KOPT-K1 (cell line): Measurements from ENCODE around the gene PMIS2.

Experiments
- H3K27ac ChIP-seq: fragments of 200-600 bp; sonication (generic); 2 replicates; pipeline ENCODE4 v1.5.1; 2016; ENCODE audit warnings: antibody characterized with exemption, mild to moderate bottlenecking, low read depth, low read length; ENCODE audit not compliant: poor library complexity, severe bottlenecking
- H3K36me3 ChIP-seq: fragments of 200-600 bp; sonication (generic); 2 replicates; pipeline ENCODE4 v1.5.1; 2017; ENCODE audit warnings: antibody characterized with exemption, mild to moderate bottlenecking, low read length, moderate library complexity; ENCODE audit not compliant: insufficient read depth
- H3K9me3 ChIP-seq: fragments of 200-600 bp; sonication (generic); 2 replicates; pipeline ENCODE4 v1.5.1; 2017; ENCODE audit warnings: antibody characterized with exemption, low read length, mild to moderate bottlenecking; ENCODE audit not compliant: insufficient read depth, poor library complexity, severe bottlenecking

The PMIS2 gene

DNA sequence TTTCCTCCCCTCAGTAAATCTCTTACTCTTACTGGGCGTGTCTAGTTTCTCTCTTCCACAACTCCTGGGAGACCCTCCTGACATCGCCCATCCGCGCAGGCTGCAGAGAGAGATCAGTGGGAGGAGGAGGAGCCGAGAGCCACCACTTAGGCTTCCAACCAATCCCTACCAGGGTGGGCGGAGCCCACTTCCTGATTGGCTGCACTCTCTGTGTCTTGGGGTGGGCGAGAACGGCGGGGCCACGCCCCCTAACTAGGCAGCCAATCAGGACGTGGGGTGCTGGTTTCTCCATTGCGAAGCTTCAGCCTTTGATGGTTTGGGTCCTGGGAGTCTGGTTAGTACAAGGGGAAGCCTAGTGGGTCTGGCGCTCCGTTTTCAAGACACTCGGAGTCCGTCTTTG, at the start of gene PMIS2:
TSS of gene PMIS2 (plus strand) at position 326 of the 400 bp plus-strand sequence. CDS start 87 bp downstream, outside the sequence.
- H3K27ac ChIP-seq: no peak within 1 kb of the TSS
- H3K36me3 ChIP-seq: no peaks in the 10 kb centered on the region
- no peaks in the 10 kb centered on the region for H3K9me3 ChIP-seq

DNA sequence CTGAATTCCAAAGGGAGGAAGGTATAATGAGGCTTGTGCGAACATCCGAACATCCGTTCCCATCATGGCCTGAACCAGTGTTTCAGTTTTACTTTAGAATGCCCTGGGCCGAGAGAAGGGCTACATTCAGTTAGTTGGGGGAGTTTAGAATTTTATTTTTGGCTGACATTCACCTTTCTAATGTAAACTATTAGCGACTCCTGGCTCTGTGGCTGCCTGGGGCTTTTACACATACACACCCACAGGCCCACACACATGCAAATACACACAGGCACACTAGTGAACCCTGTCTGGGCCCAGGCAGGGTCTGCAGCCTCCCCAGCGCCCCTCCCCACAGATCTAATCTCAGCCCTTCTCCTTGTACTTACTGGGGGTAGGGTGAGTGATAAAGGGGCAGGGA, 46.7 kb upstream of the PMIS2 start:
- no peaks in the 10 kb centered on the region for H3K9me3 ChIP-seq
- no peak overlapping the region for H3K27ac ChIP-seq
- no peaks in the 10 kb centered on the region for H3K36me3 ChIP-seq

DNA sequence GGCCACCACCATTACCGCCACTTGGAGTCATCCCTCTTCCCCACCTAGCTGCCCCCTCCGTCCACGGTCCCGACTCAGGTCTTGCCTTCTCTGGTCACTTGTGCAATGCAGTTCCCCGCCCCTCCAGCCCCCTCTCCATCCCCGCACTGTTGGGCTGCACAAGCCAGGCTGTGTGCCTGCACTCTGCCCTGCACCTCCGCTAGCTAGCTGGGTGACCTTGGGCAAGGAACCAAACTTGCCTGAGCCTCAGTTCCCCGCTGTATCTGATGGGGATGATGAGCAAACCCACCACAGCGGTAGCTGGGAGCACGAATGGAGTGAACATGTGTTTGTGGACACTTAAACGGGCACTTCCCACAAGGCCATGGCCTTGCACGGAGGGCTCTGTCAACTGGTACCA, 46.1 kb upstream of the PMIS2 start:
- no peaks in the 10 kb centered on the region for H3K9me3 ChIP-seq
- no peak overlapping the region for H3K27ac ChIP-seq
- H3K36me3 ChIP-seq: no peaks in the 10 kb centered on the region

DNA sequence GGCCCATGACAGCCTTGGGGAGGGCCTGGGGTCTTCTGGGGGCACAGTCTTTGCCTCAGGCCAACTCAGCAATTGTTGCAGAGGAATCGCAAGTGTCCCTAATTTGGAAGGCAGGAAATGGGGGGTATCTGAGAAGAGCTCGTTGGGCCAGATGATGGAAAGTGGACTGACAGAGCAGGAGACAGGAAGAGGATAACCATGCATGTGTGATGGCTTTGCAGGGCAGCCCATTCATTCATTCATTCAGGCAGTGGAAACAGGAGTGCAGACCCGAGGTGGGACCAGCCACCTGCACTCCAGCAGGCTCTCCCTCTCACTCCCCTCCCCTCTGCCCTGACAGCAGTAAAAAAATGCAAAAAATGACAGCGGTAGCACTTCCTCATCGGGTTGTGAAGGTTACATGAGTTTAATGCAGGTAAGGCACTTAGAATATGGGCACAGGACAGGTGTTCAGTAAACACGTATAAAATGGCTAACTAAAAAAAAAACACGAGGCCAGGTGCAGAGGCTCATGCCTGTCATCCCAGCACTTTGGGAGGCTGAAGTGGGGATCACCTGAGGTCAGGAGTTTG, 45.5 kb upstream of the PMIS2 start:
- Histone ChIP-seq H3K27ac (no peak overlapping the region), H3K9me3 (no peaks in the 10 kb centered on the region), H3K36me3 (no peaks in the 10 kb centered on the region)

DNA sequence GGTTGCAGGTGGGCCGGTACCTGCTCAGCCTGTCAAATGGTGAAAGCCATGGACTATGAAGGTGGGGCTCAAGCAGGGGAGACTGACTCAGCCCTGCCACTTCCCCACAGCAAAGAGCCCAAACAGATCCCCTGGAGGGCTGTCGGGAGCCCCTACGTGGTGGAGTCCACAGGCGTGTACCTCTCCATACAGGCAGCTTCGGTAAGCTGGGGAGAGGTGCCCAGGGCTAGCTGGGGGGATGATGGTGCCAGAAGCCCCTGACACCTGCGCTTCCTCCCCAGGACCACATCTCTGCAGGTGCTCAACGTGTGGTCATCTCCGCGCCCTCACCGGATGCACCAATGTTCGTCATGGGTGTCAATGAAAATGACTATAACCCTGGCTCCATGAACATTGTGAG, 43.8 kb upstream of the PMIS2 start:
- H3K36me3 ChIP-seq: no peaks in the 10 kb centered on the region
- no peaks in the 10 kb centered on the region for H3K9me3 ChIP-seq
- no peak overlapping the region for H3K27ac ChIP-seq

DNA sequence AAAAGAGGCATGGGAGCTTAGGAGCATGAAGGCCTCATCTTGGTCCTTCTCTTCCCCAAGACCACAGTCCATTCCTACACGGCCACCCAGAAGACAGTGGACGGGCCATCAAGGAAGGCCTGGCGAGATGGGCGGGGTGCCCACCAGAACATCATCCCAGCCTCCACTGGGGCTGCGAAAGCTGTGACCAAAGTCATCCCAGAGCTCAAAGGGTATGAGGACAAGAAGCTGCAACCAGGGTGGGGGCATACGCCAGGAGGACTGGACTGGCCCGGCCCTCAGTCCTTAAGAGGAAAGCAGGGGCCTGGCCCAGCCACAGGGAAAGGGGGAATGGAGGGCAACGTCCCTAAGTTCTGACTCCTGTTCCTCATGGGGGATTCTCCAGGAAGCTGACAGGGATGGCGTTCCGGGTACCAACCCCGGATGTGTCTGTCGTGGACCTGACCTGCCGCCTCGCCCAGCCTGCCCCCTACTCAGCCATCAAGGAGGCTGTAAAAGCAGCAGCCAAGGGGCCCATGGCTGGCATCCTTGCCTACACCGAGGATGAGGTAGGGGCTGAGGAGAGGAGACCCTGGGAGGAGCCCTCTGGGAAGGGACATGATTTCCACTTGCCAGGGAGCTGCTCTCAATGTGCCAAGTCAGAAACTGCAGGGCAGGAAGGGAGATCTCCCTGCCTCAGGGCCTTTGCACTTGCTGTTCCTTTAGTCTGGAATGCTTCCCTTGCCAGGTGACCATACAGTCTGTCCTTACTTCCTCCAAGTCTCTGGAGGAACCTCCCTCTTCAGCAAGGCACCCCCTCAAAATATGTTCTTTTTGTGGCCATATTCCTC, 42.5 kb upstream of the PMIS2 start:
- Histone ChIP-seq H3K27ac (no peak overlapping the region), H3K36me3 (no peaks in the 10 kb centered on the region), H3K9me3 (no peaks in the 10 kb centered on the region)

DNA sequence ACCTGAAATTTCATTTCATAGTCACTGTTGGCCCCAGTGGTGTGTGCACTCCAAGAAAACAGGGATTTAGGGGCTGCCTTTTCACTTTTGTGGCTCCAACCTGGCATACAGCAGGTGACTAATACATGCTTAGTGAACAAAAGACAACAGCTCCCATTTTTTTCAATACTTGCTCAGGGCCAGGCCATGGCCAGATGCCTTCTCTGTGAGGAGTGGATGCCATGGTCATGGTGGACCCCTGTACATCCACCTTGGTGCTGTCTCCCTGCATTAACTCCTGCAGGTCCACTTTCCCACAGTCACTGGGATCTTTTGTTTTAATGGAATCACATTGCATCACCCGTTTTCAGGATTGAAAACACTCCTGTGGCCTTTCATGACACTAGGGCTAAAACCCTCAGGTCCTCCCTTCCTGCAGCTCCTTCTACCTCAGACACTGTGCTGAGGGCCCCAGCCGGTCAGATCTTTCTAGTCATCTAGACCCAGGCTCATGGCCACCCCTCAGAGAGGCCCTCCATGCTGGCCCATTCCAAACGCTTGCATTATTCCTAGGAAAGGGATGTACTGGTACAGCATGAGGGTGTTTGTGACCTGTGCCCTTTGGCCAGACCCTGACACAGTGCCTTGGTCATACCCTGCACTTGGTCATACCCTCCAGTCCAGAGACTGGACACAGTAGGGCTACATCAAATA, 41.7 kb upstream of the PMIS2 start:
- no peaks in the 10 kb centered on the region for H3K9me3 ChIP-seq
- H3K36me3 ChIP-seq: no peaks in the 10 kb centered on the region
- H3K27ac ChIP-seq: no peak overlapping the region

DNA sequence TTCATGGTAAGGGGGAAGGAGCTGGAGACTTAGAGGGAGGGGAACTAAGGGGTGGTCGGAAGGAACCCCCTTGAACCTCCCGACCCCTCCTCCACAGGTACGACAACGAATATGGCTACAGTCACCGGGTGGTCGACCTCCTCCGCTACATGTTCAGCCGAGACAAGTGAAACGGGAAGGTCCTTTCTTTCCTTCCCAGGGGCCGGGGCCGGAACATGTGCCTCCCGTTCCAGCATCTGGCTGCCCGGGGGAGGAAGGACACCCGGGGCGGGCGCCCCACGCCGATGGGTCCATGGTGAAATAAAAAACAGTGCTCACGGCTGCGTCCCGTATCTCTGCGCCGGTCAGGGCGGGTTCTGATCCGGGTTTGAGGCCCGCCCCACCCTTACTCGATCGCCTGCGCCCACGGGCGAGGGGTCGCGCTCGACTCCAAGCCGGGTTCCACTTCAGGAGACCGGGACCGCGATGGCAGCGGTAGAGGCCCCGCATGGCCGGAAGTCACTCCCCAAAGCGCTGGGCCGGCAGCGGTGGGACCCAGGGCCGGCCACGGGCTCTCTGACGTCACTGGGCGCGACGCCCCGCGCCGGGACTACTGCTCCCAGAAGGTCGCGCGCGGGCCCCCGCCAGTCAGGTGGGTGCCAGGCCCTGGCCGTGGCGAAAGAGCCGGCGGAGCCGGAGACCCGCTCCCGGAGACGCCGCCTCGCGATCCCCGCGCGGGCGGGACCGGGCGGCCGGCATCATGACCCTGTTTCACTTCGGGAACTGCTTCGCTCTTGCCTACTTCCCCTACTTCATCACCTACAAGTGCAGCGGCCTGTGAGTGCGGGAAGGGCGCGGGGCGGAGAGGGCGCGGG, 40.7 kb upstream of the PMIS2 start, which contains the start of gene TMEM147:
TSS of gene TMEM147 (plus strand) at position 626 of the 854 bp plus-strand sequence. CDS start at position 740, 114 bp downstream.
- Histone ChIP-seq H3K27ac (peak within 1 kb of the TSS; percentile 71), H3K36me3 (no peaks in the 10 kb centered on the region), H3K9me3 (no peaks in the 10 kb centered on the region)

DNA sequence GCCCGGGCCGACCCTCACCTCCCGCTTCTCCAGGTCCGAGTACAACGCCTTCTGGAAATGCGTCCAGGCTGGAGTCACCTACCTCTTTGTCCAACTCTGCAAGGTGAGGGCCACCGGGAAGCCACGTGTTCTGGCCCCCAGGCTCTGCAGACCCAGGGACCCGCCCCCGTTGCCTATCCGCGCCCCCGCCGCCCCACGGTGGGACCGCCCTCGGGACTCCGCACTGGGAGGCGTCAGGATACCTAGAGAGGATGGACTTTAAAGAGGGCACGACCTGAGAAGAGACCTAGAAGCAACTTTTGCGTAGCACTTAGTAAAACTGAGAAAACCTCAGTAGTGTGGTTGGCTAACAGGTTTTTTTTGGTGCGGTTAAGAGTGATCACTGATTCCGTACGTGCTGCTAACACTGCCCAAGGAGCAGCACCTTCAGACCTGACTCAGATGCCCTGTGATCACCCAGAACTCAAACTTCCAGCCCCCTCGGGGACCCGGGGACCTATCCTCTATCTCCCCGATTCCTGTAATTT, 40.1 kb upstream of the PMIS2 start:
- Histone ChIP-seq H3K36me3 (no peaks in the 10 kb centered on the region), H3K9me3 (no peaks in the 10 kb centered on the region), H3K27ac (peak overlapping the region; percentile 71)

DNA sequence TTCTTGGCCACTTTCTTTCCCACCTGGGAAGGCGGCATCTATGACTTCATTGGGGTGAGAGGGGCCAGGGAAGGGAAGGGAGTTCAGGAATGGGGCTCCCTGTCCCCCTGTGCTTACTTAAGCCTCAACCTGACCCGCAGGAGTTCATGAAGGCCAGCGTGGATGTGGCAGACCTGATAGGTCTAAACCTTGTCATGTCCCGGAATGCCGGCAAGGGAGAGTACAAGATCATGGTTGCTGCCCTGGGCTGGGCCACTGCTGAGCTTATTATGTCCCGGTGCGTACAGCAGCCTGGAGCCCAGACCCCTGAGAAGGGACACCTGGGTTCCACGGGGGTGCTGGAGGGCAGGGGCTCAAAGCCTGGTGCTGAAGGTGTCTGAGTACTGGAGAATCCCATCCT, 39.4 kb upstream of the PMIS2 start:
- no peaks in the 10 kb centered on the region for H3K9me3 ChIP-seq
- peak overlapping the region; percentile 71 for H3K27ac ChIP-seq
- H3K36me3 ChIP-seq: no peaks in the 10 kb centered on the region

DNA sequence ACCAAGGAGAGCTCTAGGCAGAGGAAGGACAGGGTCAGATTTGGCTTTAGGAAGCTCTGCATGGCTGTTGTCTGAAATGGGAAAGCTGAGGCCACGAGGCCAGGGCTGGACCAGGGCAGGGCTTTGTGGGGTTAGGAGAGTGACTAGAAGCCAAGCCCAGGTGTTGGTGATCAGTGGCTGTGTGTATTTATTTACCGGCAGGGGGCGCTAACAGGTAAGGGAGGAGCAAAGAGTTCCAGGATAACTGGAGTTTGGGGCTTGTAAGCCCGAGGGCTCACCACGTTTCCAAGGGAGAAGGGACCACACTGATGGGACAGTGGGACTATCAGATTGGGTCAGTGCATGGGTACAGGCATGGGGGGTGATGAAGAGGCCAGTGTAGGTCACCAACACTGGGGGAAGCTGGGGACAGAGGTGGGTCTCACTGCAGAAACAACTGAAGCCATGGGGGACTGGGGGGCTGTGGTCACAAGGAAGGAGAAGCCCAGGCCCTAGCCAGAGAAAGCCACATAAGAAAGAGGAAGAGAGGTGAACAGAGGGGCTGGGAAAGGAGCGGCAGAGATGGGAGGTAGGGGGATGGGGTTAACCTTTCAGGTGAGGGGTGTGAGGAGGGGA, 36.7 kb upstream of the PMIS2 start:
- no peaks in the 10 kb centered on the region for H3K9me3 ChIP-seq
- H3K36me3 ChIP-seq: no peaks in the 10 kb centered on the region
- no peak overlapping the region for H3K27ac ChIP-seq

DNA sequence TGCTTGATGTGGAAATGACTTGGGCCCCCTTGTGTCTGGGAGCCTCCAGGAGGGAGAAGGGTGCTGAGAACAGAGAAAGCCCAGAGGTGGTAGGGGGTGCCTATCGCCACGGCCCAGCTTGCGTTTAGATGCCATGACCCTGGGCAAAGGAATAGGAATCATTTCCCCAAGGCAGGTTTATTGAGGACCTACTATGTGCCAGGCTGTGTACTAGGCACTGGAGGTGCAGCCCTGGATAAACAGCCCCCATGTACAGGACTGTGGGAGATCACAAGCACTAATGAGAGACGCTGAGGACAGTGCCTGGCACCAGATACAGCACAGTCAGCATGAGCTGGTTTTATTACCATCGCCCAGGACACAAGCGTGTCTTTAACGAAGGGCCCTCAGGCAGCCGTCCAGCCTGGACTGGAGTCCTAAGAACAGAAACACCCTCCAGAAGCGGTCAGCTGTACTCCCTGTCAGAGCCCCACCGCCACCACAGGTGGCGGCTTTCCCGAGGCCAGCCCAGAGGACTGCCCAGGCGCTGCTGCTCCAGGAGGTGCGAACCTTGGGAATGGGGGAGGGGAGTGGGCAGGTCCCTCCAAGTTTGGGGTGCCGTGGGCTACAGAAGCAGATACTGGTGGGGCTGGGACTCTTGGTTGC, 36.0 kb upstream of the PMIS2 start:
- Histone ChIP-seq H3K36me3 (no peaks in the 10 kb centered on the region), H3K27ac (no peak overlapping the region), H3K9me3 (no peaks in the 10 kb centered on the region)

DNA sequence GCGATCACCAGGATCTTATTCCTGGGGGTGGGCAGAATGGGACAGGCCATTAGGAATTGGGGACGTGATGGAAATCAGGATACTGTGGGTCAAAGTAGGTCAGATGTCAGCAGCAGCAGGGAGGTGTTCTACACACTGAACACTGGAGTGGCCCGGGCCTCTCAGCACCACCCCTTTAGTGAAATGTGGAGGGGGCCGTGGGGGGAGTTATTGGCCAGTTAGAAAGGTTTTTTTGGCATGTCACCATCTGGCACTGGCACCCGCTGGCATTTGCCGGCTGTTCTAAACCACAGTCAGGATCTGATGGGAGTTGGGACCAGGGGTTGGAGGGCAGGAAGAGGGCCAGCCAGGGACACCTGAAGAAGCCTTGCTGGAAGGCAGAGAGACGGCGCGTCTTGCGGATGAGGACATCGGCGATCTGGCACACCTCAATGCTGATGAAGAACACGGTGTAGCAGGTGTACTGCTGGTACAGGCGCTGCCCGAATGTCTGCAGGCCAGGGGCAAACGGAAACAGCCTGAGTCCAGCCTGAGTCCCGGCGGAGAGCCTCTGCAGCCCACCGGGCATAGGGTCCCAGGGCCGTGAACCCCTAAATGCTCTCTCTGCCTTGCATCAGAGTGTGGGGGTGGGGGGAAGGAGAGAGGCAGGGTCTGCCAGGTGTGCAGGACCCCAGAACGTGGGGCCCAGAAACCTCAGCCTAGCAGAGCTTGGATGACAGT, 34.7 kb upstream of the PMIS2 start:
- Histone ChIP-seq H3K27ac (no peak overlapping the region), H3K36me3 (no peaks in the 10 kb centered on the region), H3K9me3 (no peaks in the 10 kb centered on the region)
